ENCODE measurements around the gene CECR2.

GRCh38 chr22:17418890-17419324, 49.6 kb downstream of the CECR2 start:
- TF ChIP-seq, protein P1, sequence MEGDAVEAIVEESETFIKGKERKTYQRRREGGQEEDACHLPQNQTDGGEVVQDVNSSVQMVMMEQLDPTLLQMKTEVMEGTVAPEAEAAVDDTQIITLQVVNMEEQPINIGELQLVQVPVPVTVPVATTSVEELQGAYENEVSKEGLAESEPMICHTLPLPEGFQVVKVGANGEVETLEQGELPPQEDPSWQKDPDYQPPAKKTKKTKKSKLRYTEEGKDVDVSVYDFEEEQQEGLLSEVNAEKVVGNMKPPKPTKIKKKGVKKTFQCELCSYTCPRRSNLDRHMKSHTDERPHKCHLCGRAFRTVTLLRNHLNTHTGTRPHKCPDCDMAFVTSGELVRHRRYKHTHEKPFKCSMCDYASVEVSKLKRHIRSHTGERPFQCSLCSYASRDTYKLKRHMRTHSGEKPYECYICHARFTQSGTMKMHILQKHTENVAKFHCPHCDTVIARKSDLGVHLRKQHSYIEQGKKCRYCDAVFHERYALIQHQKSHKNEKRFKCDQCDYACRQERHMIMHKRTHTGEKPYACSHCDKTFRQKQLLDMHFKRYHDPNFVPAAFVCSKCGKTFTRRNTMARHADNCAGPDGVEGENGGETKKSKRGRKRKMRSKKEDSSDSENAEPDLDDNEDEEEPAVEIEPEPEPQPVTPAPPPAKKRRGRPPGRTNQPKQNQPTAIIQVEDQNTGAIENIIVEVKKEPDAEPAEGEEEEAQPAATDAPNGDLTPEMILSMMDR (conservative IDR thresholded peaks at IDR 0.05; ENCODE audit: low read depth, low read length) = no peak
- TF ChIP-seq EZH2 (IDR thresholded peaks at IDR 0.05; ENCODE audit: borderline replicate concordance, low read depth, low read length, poor library complexity, severe bottlenecking) = no peak

All from A673 (cell line).